Left ventricle myocardium inferior (tissue), 1 donor: ENCODE measurements around the gene PIGV. TPM values are rescaled to one million over a fixed set of nuclear protein-coding genes. Genes with fewer than 3 reads are reported as not detected.
A peak's percentile ranks its signal among the peaks of the same experiment; 100 is the strongest.

Experiments
- DNase-seq: peaks from one replicate; pipeline ENCODE4 v3.0.0-alpha.2; 2020
- H3K27ac ChIP-seq: fragments of 200-600 bp; replicated peaks from 2 replicates; pipeline ENCODE4 v1.8.0; 2021
- H3K27me3 ChIP-seq: fragments of 200-600 bp; 2 replicates; pipeline ENCODE4 v1.8.0; 2021; ENCODE audit warnings: low read depth
- H3K36me3 ChIP-seq: fragments of 200-600 bp; 2 replicates; pipeline ENCODE4 v1.8.0; 2021
- H3K4me1 ChIP-seq: fragments of 200-600 bp; 2 replicates; pipeline ENCODE4 v1.8.0; 2021
- H3K4me3 ChIP-seq: fragments of 200-600 bp; 2 replicates; pipeline ENCODE4 v1.8.0; 2021; ENCODE audit warnings: mild to moderate bottlenecking, moderate library complexity
- H3K9me3 ChIP-seq: fragments of 200-600 bp; replicated peaks from 2 replicates; pipeline ENCODE4 v1.8.0; 2021
- intact Hi-C: fragments of 100-400 bp; cut with micrococcal nuclease; formaldehyde crosslinking; loops from one replicate; pipeline ENCODE4 v1.11.0; 2022
- total RNA-seq: library from RNA; stranded (reverse); fragmentation: NEBNext Ultra II Directional; extraction: Animal tissue kit (Norgen Biotek cat#: 25700); gene quantifications from one replicate; pipeline ENCODE4 v1.2.1, GENCODE V29; 2021
- TF ChIP-seq, protein P1 (sequence below): fragments of 200-600 bp; IDR thresholded peaks from 2 replicates; pipeline ENCODE4 v1.8.0; 2021; ENCODE audit warnings: antibody characterized with exemption, mild to moderate bottlenecking, borderline replicate concordance
- donor health status: DM: no; HTN: yes; CAD: no; lungs with severe emphysema.

The PIGV gene
- total RNA-seq, 1 donor from 2014 or later, result 5.6 TPM

DNA sequence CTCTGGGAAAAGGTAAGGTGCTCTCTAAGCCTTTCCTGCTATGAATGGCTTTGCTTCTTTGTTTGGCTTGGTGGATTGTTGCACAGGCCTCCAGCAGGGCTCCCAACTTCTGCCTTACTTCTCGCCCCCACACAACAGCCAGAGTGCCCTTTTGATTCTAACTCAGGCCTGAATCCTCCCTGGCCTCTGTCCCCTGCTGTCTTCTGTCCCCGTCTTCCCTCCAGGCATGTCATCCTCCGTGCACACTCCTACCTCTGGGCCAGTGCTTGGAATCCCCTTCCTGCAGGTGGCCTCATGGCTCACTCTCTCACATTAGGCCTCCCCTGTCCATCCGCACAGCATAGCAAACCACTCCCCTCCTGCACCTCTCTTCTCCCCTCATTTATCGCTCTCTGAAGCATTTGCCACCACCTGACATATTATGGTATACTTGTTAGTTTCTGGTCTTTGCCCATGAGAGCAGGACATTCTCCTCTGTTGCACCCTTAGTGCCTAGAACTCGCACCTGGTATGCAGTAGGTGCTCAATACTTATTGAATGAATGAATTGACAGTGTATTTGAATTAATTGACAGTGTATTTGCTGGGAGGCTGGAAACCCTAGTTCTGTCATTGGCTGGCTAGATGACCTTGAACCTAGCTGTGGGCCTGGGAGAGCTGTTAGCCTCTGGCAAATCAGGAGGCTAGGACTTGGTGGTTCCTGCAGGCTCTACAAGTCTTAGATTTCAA, 41.6 kb downstream of the PIGV start:
- DNase-seq, result no peak
- Histone ChIP-seq H3K36me3 (peaks cover 29% of the 10 kb centered on the region), H3K27ac (peak overlapping the region; percentile 86), H3K27me3 (no peaks in the 10 kb centered on the region), H3K4me1 (peaks cover 46% of the 10 kb centered on the region), H3K4me3 (peak overlapping the region; percentile 88), H3K9me3 (no peaks in the 10 kb centered on the region)
- intact Hi-C loops, result no loop called here
- TF ChIP-seq, protein P1, sequence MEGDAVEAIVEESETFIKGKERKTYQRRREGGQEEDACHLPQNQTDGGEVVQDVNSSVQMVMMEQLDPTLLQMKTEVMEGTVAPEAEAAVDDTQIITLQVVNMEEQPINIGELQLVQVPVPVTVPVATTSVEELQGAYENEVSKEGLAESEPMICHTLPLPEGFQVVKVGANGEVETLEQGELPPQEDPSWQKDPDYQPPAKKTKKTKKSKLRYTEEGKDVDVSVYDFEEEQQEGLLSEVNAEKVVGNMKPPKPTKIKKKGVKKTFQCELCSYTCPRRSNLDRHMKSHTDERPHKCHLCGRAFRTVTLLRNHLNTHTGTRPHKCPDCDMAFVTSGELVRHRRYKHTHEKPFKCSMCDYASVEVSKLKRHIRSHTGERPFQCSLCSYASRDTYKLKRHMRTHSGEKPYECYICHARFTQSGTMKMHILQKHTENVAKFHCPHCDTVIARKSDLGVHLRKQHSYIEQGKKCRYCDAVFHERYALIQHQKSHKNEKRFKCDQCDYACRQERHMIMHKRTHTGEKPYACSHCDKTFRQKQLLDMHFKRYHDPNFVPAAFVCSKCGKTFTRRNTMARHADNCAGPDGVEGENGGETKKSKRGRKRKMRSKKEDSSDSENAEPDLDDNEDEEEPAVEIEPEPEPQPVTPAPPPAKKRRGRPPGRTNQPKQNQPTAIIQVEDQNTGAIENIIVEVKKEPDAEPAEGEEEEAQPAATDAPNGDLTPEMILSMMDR, result no peak

DNA sequence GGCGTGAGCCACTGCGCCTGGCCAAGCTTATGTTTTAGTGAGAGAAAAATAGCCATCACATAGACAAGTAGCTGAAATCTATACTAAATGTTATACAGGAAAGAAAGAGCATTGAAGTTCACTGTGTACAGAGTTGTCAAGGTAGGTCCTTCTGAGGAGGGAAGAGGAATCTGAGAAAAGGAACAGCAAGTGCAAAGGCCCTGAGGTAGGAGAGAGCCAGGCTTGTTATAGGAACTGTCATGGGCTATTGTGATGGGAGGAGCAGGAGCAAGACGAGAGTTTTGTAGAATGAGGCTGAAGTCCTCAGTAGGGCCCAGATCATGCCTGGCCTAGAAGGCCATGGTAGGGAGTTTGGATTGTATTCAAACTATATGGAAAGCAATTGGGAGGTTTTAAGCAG, 43.3 kb downstream of the PIGV start:
- Histone ChIP-seq H3K36me3 (peaks cover 46% of the 10 kb centered on the region), H3K27me3 (no peaks in the 10 kb centered on the region)

DNA sequence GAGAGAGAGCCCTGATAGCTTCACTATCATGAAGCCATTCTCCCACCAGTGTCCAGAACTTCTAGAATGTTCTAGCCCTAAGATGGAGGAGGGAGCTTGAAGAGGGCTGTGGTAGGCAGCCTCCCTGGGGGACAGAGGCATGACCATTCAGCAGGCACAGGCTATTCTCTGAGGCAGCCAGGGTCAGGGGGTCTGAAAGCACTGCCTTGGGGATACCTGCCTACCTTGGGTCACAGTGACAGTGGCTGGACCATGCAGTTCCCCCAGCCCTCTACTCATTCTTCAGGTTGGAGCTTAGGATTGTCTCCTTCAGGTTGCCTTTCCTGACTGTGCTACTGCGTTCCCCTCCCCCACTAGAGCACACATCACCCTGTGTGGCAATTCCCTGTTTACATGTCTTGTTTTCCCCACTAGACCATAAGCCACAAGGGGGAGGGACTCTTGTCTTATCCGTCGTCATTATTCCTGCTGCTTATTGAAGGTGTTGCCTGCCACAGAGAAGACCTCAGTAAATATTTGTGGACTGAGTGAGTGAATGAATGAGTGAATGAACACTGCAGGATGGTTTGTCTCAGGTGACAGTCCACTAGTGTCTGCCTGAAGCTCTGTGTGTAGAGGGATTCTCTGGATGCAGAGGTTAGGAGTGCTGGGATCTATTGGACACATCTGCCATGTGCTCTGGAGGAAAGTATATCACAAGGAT, 43.9 kb downstream of the PIGV start:
- Histone ChIP-seq H3K36me3 (peaks cover 50% of the 10 kb centered on the region), H3K4me3 (no peak overlapping the region), H3K9me3 (no peaks in the 10 kb centered on the region), H3K4me1 (peaks cover 38% of the 10 kb centered on the region), H3K27me3 (no peaks in the 10 kb centered on the region), H3K27ac (no peak overlapping the region)
- intact Hi-C loops, result no loop called here
- no peak for DNase-seq
- TF ChIP-seq, protein P1, result no peak

More for the DNA sequence above, 43.3 kb downstream of the PIGV start:
- no peak for DNase-seq
- Histone ChIP-seq H3K27ac (no peak overlapping the region), H3K4me3 (no peak overlapping the region), H3K4me1 (peaks cover 41% of the 10 kb centered on the region), H3K9me3 (no peaks in the 10 kb centered on the region)
- intact Hi-C loops, result no loop called here
- TF ChIP-seq, protein P1, result no peak

DNA sequence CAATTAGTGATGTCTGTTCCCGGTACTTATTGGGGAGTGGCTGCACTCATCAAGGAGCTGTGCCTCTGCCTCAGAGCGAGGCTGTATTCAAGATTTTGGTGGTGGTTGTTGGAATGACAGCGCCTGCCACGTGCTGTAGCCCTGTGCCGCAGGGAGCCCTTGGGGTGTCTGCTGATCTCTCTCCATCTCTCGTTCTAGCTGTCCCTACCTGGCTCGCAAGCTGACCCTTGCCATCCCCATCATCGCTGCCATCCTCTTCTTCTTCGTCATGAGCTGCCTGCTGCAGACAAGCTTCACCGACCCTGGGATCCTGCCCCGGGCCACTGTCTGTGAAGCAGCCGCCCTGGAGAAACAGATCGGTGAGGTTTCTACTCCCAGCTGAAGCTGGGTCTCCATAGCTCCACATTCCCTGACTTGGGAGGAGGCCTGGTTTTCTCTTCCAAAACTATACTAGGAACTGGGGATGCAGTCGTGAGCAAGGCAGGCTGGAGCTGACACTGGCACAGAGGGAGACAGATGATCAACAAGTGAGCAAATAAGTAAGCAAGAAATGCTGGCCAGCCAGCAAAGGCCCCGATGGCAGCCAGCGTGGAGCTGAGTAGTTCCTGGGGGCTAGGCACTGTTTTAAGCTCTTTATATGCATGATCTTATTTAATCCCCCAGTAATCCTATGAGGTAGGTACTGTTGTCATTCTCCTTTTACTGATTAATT, 44.7 kb downstream of the PIGV start:
- no peak for DNase-seq
- H3K4me3 ChIP-seq, result no peak overlapping the region
- no peaks in the 10 kb centered on the region for H3K9me3 ChIP-seq
- H3K36me3 ChIP-seq, result peaks cover 51% of the 10 kb centered on the region
- intact Hi-C loops, result no loop called here
- H3K27ac ChIP-seq, result no peak overlapping the region
- H3K27me3 ChIP-seq, result no peaks in the 10 kb centered on the region
- TF ChIP-seq, protein P1, result no peak
- peaks cover 32% of the 10 kb centered on the region for H3K4me1 ChIP-seq
